G401 (cell line): ENCODE results near the gene CALHM4. TPM values are rescaled to one million over a fixed set of nuclear protein-coding genes. Genes with fewer than 3 reads are reported as not detected.

Source experiments
- DNase-seq: peaks from one replicate; pipeline ENCODE4 v3.0.0-alpha.2; 2015; ENCODE audit warnings: low spot score
- in situ Hi-C: cut with HindIII; loops from 2 replicates; pipeline ENCODE4 v1.10.0; 2016; ENCODE audit warnings: low sequenced_read_pairs, mixed read lengths
- total RNA-seq: library from RNA; depleted of rRNA; stranded (reverse); fragments of >200 nt; shearing (Covaris generic); gene quantifications from 2 replicates; pipeline ENCODE4 v1.2.3, GENCODE V29; 2014; rRNA removed

The CALHM4 gene
- not detected in 2 replicates for total RNA-seq

GRCh38 chr6:116553451-116553850, at the start of gene CALHM4:
TSS of gene CALHM4 (plus strand) at chr6:116553751. CDS start at chr6:116553794, 43 bp downstream.
- in situ Hi-C loops = no loop called here

GRCh38 chr6:116507324-116507723, 46.2 kb upstream of the CALHM4 start:
- in situ Hi-C loops = no loop called here
- DNase-seq = no peak

More at GRCh38 chr6:116553451-116553850, at the start of gene CALHM4:
- no peak for DNase-seq

- in situ Hi-C loops = no loop called here
- DNase-seq = no peak
Measured at GRCh38 chr6:116508527-116508926, 45.0 kb upstream of the CALHM4 start.

GRCh38 chr6:116511424-116512110, 42.0 kb upstream of the CALHM4 start, which contains the start of gene CALHM5:
TSS of gene CALHM5 (plus strand) at chr6:116511639. CDS start at chr6:116511697, 58 bp downstream.
- in situ Hi-C loops = no loop called here
- DNase-seq = no peak

- no peak for DNase-seq
- in situ Hi-C loops = no loop called here
Measured at GRCh38 chr6:116512111-116512559, 41.4 kb upstream of the CALHM4 start.

- in situ Hi-C loops = no loop called here
Measured at GRCh38 chr6:116512734-116513133, 40.8 kb upstream of the CALHM4 start.

GRCh38 chr6:116513224-116513875, 40.2 kb upstream of the CALHM4 start:
- no peak for DNase-seq
- in situ Hi-C loops = no loop called here

More at GRCh38 chr6:116512734-116513133, 40.8 kb upstream of the CALHM4 start:
- no peak for DNase-seq

GRCh38 chr6:116514111-116514510, 39.4 kb upstream of the CALHM4 start:
- in situ Hi-C loops = no loop called here
- no peak for DNase-seq

- DNase-seq = no peak
- in situ Hi-C loops = no loop called here
Measured at GRCh38 chr6:116515141-116515540, 38.4 kb upstream of the CALHM4 start.

GRCh38 chr6:116518621-116519368, 34.8 kb upstream of the CALHM4 start:
- in situ Hi-C loops = no loop called here
- DNase-seq = peak; percentile 14

GRCh38 chr6:116522896-116523295, 30.7 kb upstream of the CALHM4 start:
- DNase-seq = no peak
- in situ Hi-C loops = no loop called here

- no peak for DNase-seq
- in situ Hi-C loops = no loop called here
Measured at GRCh38 chr6:116524236-116524635, 29.3 kb upstream of the CALHM4 start.

GRCh38 chr6:116528133-116528532, 25.4 kb upstream of the CALHM4 start:
- no peak for DNase-seq
- in situ Hi-C loops = no loop called here

- in situ Hi-C loops = no loop called here
Measured at GRCh38 chr6:116528780-116529179, 24.8 kb upstream of the CALHM4 start.

GRCh38 chr6:116529466-116530290, 23.9 kb upstream of the CALHM4 start:
- in situ Hi-C loops = no loop called here
- no peak for DNase-seq

More at GRCh38 chr6:116528780-116529179, 24.8 kb upstream of the CALHM4 start:
- DNase-seq = no peak

- no peak for DNase-seq
- in situ Hi-C loops = no loop called here
Measured at GRCh38 chr6:116530436-116530835, 23.1 kb upstream of the CALHM4 start.

- DNase-seq = peak; percentile 49
- in situ Hi-C loops = no loop called here
Measured at GRCh38 chr6:116531675-116532570, 21.6 kb upstream of the CALHM4 start.
